ENCODE data around the gene LETM1. TPM values are rescaled to one million over a fixed set of nuclear protein-coding genes. Genes with fewer than 3 reads are reported as not detected.
"Not testable (repeated sequence)": the region's sequence is repeated elsewhere in the genome, so short reads cannot be mapped to it uniquely, and the experiment has no call there.

LETM1 gene
- total and polyA plus RNA-seq, 2 donors (not counting 1 experiment from before 2014, with no cell fraction given), result 15.8 to 70.4 TPM

DNA sequence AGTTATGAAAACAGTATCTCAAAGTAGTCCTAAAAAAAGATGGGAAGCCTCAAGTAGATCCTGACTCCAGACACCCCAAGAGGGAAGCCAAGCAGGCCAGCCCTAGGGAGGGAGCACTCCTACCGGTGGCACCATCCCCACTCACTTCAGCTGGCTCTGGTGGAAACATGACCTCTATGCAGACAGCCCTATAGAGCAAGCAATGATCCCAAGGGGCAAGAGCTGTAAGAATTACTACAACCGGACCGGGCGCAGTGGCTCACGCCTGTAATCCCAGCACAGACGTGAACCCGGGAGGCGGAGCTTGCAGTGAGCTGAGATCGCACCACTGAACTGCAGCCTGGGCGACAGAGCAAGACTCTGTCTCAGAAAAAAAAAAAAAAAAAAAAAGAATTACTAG lies 5.7 kb downstream of the LETM1 start:
- H3K9ac ChIP-seq (ENCODE audit: insufficient read depth, low read length), result no peak overlapping the region
- H3K79me2 ChIP-seq (ENCODE audit: control insufficient read depth, insufficient read depth, low read length), result peaks cover 49% of the 10 kb centered on the region
- no peaks in the 10 kb centered on the region for H3K27me3 ChIP-seq (ENCODE audit: control insufficient read depth, insufficient read depth, low read length)
- no peak overlapping the region for H3K4me3 ChIP-seq (replicated peaks in 1 of 4; ENCODE audit: control extremely low read depth in 1 of 4, insufficient read depth in 1 of 4, low read depth in 3 of 4, low read length in 4 of 4)
- TF ChIP-seq, protein P1, sequence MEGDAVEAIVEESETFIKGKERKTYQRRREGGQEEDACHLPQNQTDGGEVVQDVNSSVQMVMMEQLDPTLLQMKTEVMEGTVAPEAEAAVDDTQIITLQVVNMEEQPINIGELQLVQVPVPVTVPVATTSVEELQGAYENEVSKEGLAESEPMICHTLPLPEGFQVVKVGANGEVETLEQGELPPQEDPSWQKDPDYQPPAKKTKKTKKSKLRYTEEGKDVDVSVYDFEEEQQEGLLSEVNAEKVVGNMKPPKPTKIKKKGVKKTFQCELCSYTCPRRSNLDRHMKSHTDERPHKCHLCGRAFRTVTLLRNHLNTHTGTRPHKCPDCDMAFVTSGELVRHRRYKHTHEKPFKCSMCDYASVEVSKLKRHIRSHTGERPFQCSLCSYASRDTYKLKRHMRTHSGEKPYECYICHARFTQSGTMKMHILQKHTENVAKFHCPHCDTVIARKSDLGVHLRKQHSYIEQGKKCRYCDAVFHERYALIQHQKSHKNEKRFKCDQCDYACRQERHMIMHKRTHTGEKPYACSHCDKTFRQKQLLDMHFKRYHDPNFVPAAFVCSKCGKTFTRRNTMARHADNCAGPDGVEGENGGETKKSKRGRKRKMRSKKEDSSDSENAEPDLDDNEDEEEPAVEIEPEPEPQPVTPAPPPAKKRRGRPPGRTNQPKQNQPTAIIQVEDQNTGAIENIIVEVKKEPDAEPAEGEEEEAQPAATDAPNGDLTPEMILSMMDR (conservative IDR thresholded peaks at IDR 0.05 in 1 of 2, IDR thresholded peaks at IDR 0.05 in 1 of 2; ENCODE audit: low read depth in 1 of 2, low read length in 2 of 2), result no peak
- no peak for TF ChIP-seq EZH2 (IDR thresholded peaks at IDR 0.05; ENCODE audit: low read length, missing control alignments)
- H4K20me1 ChIP-seq (ENCODE audit: control insufficient read depth, extremely low read depth, insufficient read depth, low read length), result no peaks in the 10 kb centered on the region
- peaks cover 5% of the 10 kb centered on the region for H3K36me3 ChIP-seq (ENCODE audit: control insufficient read depth, insufficient read depth, low read length)
- no peak for DNase-seq (ENCODE audit: low read depth in 2 of 2)
- H3K27ac ChIP-seq (ENCODE audit: insufficient read depth, low read length), result no peak overlapping the region
- no peak overlapping the region for H2AFZ ChIP-seq (ENCODE audit: low read length)
- H3K4me2 ChIP-seq (ENCODE audit: extremely low read depth, insufficient read depth, low read length), result no peak overlapping the region
- peaks cover 4% of the 10 kb centered on the region for H3K4me1 ChIP-seq (ENCODE audit: control insufficient read depth, extremely low read depth, insufficient read depth, low read length)
- H3K9me3 ChIP-seq (ENCODE audit: control insufficient read depth, insufficient read depth, low read depth, low read length), result no peaks in the 10 kb centered on the region

DNA sequence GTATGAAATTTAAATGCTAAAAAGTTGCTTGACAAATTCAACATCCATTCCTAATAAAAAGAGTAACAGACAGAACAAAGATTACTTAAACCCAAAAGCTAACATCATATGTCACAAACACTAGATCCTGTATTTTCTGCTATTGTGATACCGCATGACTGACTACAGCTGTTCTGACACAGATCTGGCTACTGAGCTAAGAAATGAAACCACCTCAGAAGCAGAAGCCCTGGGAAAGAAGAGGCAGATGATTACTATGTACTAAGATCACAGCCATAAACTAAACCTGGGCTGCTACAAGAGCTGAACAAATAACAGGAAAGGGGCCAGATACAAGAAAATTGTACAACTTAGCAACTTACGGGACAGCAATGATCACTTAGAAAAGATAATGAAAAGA lies 9.4 kb downstream of the LETM1 start:
- Histone ChIP-seq H2AFZ (ENCODE audit: low read length) (no peak overlapping the region), H3K4me1 (ENCODE audit: control insufficient read depth, extremely low read depth, insufficient read depth, low read length) (peaks cover 21% of the 10 kb centered on the region), H3K27ac (ENCODE audit: insufficient read depth, low read length) (no peak overlapping the region), H3K9me3 (ENCODE audit: control insufficient read depth, insufficient read depth, low read depth, low read length) (no peaks in the 10 kb centered on the region), H3K9ac (ENCODE audit: insufficient read depth, low read length) (no peak overlapping the region), H3K4me2 (ENCODE audit: extremely low read depth, insufficient read depth, low read length) (no peak overlapping the region), H3K4me3 (replicated peaks in 1 of 4; ENCODE audit: control extremely low read depth in 1 of 4, insufficient read depth in 1 of 4, low read depth in 3 of 4, low read length in 4 of 4) (no peak overlapping the region), H3K79me2 (ENCODE audit: control insufficient read depth, insufficient read depth, low read length) (peaks cover 33% of the 10 kb centered on the region), H3K36me3 (ENCODE audit: control insufficient read depth, insufficient read depth, low read length) (peaks cover 5% of the 10 kb centered on the region), H4K20me1 (ENCODE audit: control insufficient read depth, extremely low read depth, insufficient read depth, low read length) (peaks cover 2% of the 10 kb centered on the region), H3K27me3 (ENCODE audit: control insufficient read depth, insufficient read depth, low read length) (no peaks in the 10 kb centered on the region)
- TF ChIP-seq, protein P1 (conservative IDR thresholded peaks at IDR 0.05 in 1 of 2, IDR thresholded peaks at IDR 0.05 in 1 of 2; ENCODE audit: low read depth in 1 of 2, low read length in 2 of 2), result no peak
- no peak for TF ChIP-seq EZH2 (IDR thresholded peaks at IDR 0.05; ENCODE audit: low read length, missing control alignments)
- no peak for DNase-seq (ENCODE audit: low read depth in 2 of 2)

DNA sequence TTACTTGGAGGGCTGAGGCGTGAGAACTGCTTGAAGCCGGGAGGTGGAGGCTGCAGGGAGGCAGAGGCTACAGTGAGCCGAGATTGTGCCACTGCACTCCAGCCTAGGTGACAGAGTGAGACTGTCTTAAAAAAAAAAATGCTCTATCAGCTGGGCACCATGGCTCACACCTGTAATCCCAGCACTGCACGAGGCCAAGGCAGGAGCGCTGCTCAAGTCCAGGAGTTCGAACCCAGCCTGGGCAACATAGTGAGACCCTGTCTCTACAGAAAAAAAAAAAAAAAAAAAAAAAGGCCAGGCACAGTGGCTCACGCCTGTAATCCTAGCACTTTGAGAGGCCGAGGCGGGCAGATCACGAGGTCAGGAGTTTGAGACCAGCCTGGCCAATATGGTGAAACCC lies 11.3 kb downstream of the LETM1 start:
- H2AFZ ChIP-seq (ENCODE audit: low read length); H3K4me2 ChIP-seq (ENCODE audit: extremely low read depth, insufficient read depth, low read length); H3K4me3 ChIP-seq (replicated peaks in 1 of 4; ENCODE audit: control extremely low read depth in 1 of 4, insufficient read depth in 1 of 4, low read depth in 3 of 4, low read length in 4 of 4); H3K36me3 ChIP-seq (ENCODE audit: control insufficient read depth, insufficient read depth, low read length); H3K27ac ChIP-seq (ENCODE audit: insufficient read depth, low read length); H3K27me3 ChIP-seq (ENCODE audit: control insufficient read depth, insufficient read depth, low read length); H3K9me3 ChIP-seq (ENCODE audit: control insufficient read depth, insufficient read depth, low read depth, low read length); H4K20me1 ChIP-seq (ENCODE audit: control insufficient read depth, extremely low read depth, insufficient read depth, low read length); DNase-seq (ENCODE audit: low read depth in 2 of 2); H3K9ac ChIP-seq (ENCODE audit: insufficient read depth, low read length): not testable (repeated sequence)
- peaks cover 21% of the 10 kb centered on the region for H3K4me1 ChIP-seq (ENCODE audit: control insufficient read depth, extremely low read depth, insufficient read depth, low read length)
- peaks cover 29% of the 10 kb centered on the region for H3K79me2 ChIP-seq (ENCODE audit: control insufficient read depth, insufficient read depth, low read length)

Measured in fibroblast of lung (primary cell).